ENCODE measurements around the gene DDX17.

DDX17 gene

DNA sequence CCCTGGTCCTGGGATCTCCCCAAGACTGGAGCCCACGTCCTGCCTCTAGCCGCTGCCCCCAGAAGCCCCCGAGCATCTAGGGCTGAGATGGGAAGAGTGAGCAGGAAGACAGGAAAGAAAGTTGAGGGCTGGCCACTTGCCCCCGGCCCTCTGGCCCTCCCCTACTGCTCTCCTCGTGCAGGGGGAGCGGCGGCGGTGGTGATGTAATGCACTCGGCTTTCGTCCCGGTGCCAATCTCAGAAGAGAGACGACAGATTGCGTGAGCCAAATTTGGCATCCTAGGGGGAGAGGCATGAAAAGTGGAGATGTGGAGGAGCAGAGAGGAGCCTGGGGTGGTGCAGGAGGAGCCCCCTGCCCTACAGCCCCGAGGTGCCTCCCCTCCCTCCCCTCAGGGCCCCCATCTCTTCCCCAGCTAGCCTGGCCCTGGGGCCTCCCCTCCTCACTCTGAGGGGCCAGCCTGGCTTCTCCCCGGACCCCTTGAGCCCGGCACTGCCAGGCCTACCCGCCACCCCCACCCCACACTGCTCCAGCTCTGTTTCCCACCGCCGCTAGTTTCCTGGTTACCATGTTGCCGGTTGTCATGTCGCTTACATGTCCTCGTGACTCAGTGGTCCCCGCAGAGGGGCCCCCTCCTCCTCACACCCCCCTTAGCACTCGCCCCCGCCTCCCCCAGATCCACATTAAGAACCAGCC, 53.6 kb downstream of the DDX17 start:
- Mint-ChIP-seq H3K27me3 (peaks cover 49% of the 10 kb centered on the region), H3K9me3 (no peaks in the 10 kb centered on the region), H3K27ac (no peak overlapping the region), H3K4me3 (no peak overlapping the region), H3K36me3 (ENCODE audit: low read depth) (no peaks in the 10 kb centered on the region), H3K4me1 (ENCODE audit: low read depth) (peaks cover 10% of the 10 kb centered on the region)

DNA sequence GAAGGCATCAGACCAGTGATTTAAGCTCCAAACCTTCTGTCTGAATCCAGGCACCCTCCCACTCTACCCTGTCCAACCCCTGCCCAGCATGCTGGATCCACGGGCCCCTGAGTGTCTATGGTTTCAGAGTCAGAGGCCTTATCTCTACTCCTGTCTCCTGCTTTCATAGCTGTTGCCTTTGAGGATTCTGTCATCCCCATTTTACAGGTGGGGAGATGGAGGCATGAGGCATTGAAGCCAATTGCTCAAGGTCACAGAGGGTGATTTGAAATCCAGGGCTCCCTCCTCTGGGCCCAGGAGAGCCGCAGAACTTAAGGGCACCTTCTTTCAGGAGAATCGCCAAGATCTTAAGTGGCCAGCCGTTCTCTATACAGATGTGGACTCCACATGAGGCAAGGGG, 54.2 kb downstream of the DDX17 start:
- H3K4me3 Mint-ChIP-seq: no peak overlapping the region
- H3K4me1 Mint-ChIP-seq (ENCODE audit: low read depth): peaks cover 10% of the 10 kb centered on the region
- H3K9me3 Mint-ChIP-seq: no peaks in the 10 kb centered on the region
- no peaks in the 10 kb centered on the region for H3K36me3 Mint-ChIP-seq (ENCODE audit: low read depth)
- peaks cover 42% of the 10 kb centered on the region for H3K27me3 Mint-ChIP-seq
- no peak overlapping the region for H3K27ac Mint-ChIP-seq

DNA sequence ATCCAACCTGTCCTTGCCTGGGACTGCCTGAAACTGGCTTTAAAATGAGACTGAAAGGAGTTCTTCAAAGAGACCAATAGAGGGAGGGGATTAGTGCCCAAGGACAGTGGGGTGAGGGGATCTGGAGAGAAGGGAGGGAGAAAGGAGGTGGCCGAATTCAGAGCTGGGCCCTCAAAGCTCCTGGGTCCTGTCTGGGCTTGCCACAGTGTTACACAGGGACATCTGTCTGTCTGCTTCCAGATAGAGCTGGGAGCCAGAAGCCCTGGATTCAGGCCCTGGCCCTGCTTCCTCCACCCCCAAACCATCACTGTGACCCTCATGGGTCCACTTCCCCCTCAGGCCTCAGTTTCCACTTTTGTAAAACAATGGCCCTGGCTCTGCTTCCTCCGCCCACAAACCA, 54.7 kb downstream of the DDX17 start:
- no peaks in the 10 kb centered on the region for H3K36me3 Mint-ChIP-seq (ENCODE audit: low read depth)
- H3K4me3 Mint-ChIP-seq: no peak overlapping the region
- H3K27ac Mint-ChIP-seq: no peak overlapping the region
- peaks cover 7% of the 10 kb centered on the region for H3K4me1 Mint-ChIP-seq (ENCODE audit: low read depth)
- no peaks in the 10 kb centered on the region for H3K9me3 Mint-ChIP-seq
- peaks cover 37% of the 10 kb centered on the region for H3K27me3 Mint-ChIP-seq

DNA sequence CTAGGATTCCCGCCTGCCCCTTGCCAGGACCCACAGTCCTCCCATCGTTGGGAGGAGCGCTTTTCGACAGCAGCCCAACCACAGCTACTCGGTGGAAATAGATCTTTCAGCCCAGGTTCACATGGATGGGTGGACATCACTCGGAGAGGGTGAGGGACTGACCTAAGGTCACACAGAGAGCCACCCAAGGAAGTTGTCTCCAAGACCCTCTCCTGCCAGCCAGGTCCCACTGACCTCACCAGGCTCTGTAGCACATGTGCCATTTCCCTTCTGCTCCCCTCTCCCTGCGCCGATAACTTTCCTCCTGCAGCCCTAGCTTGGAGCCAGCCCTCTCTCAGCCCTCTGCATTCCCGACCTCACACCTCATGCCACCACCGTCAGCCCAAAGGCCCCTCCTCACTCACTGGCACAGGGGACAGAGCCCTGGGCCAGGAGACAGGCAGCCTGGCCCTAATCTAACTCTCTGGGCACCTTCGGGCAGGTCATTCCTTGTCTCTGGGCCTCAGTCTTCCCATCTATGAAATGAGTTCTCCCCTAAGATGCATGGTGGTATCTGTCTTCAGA, 55.8 kb downstream of the DDX17 start:
- Mint-ChIP-seq H3K36me3 (ENCODE audit: low read depth) (no peaks in the 10 kb centered on the region), H3K4me3 (no peak overlapping the region), H3K9me3 (no peaks in the 10 kb centered on the region), H3K27me3 (peaks cover 35% of the 10 kb centered on the region), H3K4me1 (ENCODE audit: low read depth) (peaks cover 5% of the 10 kb centered on the region), H3K27ac (no peak overlapping the region)

DNA sequence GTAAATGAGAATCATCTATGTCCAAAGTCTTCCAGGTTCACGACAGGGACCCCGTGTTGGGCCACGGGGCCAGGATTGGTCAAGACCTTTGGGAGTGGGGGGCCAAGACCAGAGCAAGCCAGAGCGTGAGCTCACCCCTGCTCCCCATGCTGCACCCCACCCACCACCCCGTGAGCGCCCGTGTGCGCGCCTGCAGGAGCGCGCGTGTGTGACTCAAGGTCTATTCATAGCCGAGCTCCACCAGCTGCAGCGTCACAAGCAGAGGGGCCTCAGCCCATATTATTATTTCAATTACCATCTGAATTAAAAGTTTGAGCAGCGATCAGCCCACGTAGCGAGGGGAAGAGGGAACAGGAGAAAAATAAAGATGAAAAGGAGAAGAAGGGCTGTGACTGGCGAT, 56.3 kb downstream of the DDX17 start:
- H3K27me3 Mint-ChIP-seq: peaks cover 35% of the 10 kb centered on the region
- no peak overlapping the region for H3K4me3 Mint-ChIP-seq
- H3K4me1 Mint-ChIP-seq (ENCODE audit: low read depth): peaks cover 5% of the 10 kb centered on the region
- H3K9me3 Mint-ChIP-seq: no peaks in the 10 kb centered on the region
- no peaks in the 10 kb centered on the region for H3K36me3 Mint-ChIP-seq (ENCODE audit: low read depth)
- no peak overlapping the region for H3K27ac Mint-ChIP-seq

DNA sequence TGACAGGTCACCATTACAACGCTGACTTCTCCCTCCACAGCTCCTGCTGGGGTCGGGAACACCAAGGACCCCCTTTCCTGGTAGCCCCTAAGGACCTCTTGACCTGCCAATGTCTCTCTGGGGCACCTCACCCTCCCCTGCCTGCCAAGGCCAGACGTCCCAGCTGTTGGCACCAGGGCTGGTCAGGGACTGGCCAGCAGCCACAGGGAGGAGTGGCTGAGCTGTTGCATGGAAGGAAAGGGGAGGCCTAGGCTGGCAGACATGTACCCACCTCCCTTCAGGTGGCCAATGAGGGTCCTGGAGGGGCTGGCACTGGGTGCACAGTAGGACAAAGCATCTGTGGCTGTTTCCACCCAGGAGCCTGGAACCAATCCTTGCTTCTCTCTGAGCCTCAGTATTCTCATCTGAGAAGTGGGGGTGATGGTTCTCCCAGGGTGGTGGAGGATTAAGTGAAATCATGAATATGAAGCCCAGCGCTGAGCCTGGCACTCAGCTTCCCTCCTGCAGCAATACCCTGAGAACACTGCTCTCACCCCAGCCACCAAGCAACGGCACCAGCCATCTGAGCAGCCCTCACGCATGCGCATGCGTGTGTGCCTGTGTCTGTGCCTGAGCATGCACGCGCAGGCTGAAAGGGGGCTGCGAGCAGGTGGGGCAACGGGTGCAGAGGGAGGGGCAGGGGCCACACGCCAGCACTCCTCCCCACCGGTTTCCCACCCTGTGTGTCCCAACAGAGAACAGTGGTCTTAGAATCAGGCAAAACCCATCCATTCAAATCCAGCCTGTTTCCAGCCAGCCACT, 57.0 kb downstream of the DDX17 start:
- Mint-ChIP-seq H3K27me3 (peaks cover 30% of the 10 kb centered on the region), H3K4me1 (ENCODE audit: low read depth) (no peaks in the 10 kb centered on the region), H3K4me3 (no peak overlapping the region), H3K9me3 (no peaks in the 10 kb centered on the region), H3K36me3 (ENCODE audit: low read depth) (no peaks in the 10 kb centered on the region), H3K27ac (no peak overlapping the region)

DNA sequence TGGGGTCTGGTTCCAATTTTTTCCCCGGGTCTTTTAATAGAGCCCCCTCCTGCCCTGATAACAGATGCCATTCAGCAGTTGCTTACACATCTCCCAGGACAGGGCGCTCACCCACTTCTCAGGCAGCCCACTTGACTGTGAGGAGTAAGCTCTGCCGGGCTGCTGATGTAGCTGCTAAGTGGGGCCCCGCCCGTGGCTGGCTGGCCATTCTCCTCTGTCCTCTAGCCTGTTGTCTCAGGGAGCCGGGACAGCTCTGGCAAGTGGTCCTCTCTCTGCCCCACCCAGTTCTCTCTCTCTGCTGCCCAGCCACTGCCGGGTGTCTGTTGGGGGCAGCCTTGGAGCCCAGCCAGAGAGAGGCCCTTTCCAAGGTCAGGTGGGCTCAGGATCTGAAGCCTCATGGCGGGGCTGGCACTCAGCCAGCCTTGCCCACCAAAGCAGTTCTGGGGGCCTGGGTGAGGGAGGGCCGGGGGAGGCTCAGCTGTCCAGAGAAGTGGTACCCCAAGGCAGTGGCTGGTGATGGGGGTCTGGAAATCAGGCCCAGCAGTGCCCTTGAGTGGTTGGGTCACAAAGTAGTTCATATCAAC, 60.0 kb downstream of the DDX17 start:
- Mint-ChIP-seq H3K9me3 (no peaks in the 10 kb centered on the region), H3K36me3 (ENCODE audit: low read depth) (no peaks in the 10 kb centered on the region), H3K4me1 (ENCODE audit: low read depth) (no peaks in the 10 kb centered on the region), H3K4me3 (no peak overlapping the region), H3K27me3 (peaks cover 16% of the 10 kb centered on the region), H3K27ac (no peak overlapping the region)

DNA sequence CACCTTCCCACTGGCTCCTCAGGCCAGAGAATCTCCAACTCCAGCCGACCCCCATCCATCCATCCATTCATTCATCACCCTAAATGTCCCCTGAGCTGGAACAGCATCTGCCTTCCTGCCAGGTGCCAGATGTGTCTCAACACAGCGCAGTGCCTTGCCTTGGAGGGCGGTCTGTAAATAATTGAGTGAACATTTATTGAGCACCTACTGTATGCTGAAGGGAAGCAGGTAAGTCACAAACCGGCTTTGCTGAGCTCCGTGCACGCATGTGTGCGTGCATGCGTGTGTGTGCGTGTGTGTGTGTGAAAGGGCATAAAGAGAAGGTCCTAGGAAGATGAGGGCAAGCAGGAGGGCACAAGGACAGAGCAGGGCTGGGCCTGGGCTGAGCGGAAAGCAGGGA, 61.3 kb downstream of the DDX17 start:
- H3K36me3 Mint-ChIP-seq (ENCODE audit: low read depth): no peaks in the 10 kb centered on the region
- no peak overlapping the region for H3K27ac Mint-ChIP-seq
- H3K27me3 Mint-ChIP-seq: peaks cover 5% of the 10 kb centered on the region
- H3K4me3 Mint-ChIP-seq: no peak overlapping the region
- H3K9me3 Mint-ChIP-seq: no peaks in the 10 kb centered on the region
- no peaks in the 10 kb centered on the region for H3K4me1 Mint-ChIP-seq (ENCODE audit: low read depth)

DNA sequence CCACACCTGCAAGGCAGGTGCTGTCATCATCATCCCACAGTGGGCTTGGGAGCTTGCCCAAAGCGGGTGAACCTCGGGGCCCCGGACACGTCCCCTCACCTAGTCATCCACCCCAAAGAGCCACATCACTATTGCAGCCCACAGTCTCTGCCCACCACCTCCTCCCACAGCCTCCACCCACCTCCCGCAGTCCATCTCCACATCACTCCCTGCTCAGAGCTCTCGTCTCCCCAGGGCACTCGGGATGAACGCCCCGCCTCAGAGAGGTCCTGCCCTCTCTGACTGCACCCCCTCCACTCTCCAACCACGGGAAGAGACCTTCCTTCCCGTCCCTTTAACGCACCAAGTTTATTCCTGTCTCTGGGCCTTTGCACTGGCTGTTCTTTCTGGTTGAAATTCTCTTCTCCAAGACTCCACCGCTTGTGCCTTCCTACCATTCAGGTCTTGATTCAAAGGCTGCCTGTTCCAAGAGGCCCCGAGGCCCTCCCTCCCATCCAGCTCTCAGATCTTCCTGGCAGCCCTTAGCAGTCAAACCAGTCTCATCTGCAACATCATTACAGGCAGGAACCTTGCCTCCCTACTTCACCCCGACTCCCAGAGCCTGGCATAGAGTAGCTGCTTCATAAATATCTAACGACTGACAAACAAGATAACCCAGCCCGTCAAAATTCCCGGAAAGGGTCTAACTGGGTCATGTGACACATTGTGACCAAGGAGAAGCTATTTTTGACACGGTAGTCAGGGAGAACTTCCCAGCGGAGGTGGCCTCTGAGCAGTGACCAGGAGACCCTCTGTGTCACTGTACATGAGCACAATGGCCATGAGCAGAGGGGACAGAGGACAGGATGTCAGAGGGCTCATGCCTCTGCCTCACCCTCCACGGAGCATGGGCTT, 62.2 kb downstream of the DDX17 start:
- Mint-ChIP-seq H3K36me3 (ENCODE audit: low read depth) (no peaks in the 10 kb centered on the region), H3K27me3 (peaks cover 5% of the 10 kb centered on the region), H3K4me1 (ENCODE audit: low read depth) (no peaks in the 10 kb centered on the region), H3K27ac (no peak overlapping the region), H3K9me3 (no peaks in the 10 kb centered on the region), H3K4me3 (no peak overlapping the region)

DNA sequence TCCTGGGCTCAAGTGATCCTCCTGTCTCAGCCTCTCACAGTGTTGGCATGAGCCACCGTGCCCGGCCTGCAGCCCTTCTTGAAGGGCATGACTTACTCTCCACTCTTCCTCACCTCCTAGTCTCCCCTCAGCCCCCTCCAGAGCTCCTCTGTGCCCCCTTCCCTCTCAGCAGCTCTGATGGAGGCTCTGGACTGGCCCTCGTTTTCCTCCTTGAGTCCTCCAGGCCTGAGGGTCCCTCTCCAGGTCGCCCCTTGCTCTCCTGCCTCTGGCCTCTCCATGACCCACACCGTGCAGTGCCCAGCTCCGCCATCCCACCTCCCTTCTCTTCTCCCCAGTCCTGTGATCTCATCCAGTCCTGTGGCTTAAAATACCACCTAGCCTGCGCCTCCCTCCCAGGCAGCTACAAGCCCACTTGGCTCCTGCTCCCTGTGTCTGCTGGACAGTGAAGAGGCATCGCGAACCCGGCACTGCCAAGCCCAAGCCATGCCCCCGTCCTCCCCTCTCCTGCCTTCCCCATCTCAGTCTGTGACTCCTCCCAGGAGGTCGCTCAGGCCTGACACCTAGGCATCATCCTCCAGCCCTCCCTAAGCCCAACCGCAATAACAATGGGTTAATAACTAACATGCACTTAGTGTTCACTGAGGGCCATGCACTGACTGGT, 63.0 kb downstream of the DDX17 start:
- Mint-ChIP-seq H3K36me3 (ENCODE audit: low read depth) (no peaks in the 10 kb centered on the region), H3K4me1 (ENCODE audit: low read depth) (no peaks in the 10 kb centered on the region), H3K9me3 (no peaks in the 10 kb centered on the region), H3K27me3 (peaks cover 5% of the 10 kb centered on the region), H3K4me3 (no peak overlapping the region), H3K27ac (no peak overlapping the region)

DNA sequence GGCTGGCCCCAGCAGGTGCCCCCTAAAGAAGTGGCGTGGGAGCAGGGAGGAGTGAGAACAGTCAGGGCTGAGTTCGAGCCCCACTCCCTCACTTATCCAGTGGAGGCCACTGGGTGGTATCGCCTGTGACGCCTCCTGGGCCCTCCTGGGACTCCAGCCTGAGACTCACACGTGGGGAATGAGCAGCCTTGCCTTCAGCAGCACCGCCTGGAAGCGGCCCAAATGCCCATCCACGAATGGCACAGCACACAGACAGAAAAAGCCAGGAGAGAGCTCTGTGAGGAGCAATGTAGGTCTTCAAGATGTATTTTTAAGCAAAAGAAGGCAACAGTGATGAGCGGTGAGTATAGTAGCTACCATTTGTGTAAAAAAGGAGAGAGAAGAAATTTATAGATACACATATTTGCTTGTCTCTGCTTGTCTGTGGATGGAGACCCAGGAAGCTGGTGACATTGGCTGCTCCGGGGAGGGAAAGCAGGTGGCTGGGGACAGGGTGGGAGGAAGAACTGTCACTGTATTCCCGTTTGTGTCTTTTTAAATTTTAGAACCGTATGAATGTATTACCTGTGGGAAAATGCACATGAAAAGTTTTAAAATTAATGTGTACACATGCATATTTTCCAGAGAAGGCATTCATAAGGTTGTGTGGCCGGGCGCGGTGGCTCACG, 64.4 kb downstream of the DDX17 start:
- H3K27me3 Mint-ChIP-seq: peaks cover 5% of the 10 kb centered on the region
- no peaks in the 10 kb centered on the region for H3K4me1 Mint-ChIP-seq (ENCODE audit: low read depth)
- H3K4me3 Mint-ChIP-seq: no peak overlapping the region
- no peaks in the 10 kb centered on the region for H3K9me3 Mint-ChIP-seq
- H3K27ac Mint-ChIP-seq: no peak overlapping the region
- H3K36me3 Mint-ChIP-seq (ENCODE audit: low read depth): no peaks in the 10 kb centered on the region

DNA sequence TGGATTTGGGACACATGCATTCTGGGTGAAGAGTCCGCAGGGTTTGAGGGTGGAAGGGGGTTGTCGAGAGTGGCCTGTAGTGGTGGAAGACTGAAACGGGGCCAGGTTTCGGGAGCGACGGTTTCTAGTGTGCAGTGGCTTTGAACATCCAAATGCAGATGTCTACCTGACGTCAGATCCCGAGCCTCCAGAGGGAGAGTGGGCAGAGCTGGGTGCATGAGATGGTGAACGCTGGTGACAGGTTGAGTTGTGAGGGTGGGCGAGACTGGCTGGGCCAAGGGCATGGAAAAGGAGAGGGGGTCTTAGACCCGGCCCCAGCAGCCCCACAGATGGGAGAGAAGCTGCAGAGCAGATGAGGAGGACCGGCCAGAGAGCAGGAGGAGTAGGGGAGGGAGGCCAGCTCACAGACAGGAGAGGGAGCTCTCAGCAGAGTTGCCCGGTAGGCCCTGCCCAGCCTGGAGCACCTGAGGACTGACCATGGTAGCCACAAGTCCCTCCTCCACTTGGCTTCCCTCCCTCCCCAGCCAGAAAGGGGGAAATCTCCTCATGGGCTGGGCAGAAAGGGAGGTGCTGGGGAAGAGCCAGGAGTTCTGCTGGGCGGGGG, 65.3 kb downstream of the DDX17 start:
- peaks cover 5% of the 10 kb centered on the region for H3K27me3 Mint-ChIP-seq
- H3K4me3 Mint-ChIP-seq: no peak overlapping the region
- no peak overlapping the region for H3K27ac Mint-ChIP-seq
- H3K36me3 Mint-ChIP-seq (ENCODE audit: low read depth): no peaks in the 10 kb centered on the region
- no peaks in the 10 kb centered on the region for H3K9me3 Mint-ChIP-seq
- no peaks in the 10 kb centered on the region for H3K4me1 Mint-ChIP-seq (ENCODE audit: low read depth)

DNA sequence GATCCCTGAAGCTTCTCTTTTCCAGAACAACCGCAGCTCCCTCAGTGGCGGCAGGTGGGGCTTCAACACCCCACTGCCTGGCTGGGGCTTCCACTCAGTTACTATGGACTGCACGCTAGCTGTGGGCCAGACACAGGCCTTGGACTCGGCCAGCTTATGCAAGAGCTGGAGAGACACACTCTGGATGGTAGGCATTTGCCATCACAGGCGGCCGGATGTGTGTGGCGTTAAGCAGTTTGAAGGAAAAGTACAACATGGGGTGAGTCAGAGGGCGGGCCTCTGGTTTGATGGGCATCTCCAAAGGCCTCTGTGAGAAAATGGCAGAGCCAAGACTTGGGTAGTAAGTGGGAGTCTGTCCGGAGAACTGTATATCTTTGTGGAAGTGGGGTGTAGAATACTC, 68.7 kb downstream of the DDX17 start:
- no peaks in the 10 kb centered on the region for H3K27me3 Mint-ChIP-seq
- no peak overlapping the region for H3K4me3 Mint-ChIP-seq
- no peaks in the 10 kb centered on the region for H3K9me3 Mint-ChIP-seq
- no peak overlapping the region for H3K27ac Mint-ChIP-seq
- no peaks in the 10 kb centered on the region for H3K36me3 Mint-ChIP-seq (ENCODE audit: low read depth)
- H3K4me1 Mint-ChIP-seq (ENCODE audit: low read depth): no peaks in the 10 kb centered on the region

Measured in stimulated activated naive CD8-positive, alpha-beta T cell treated with anti-CD3 and anti-CD28 coated beads, Interleukin-15, Interleukin-2, amounts not matched to agents 100 ng/mL and 50 ng/mL, for 24 hours (primary cell).